K562 treated with DMSO at 1 percent for 24 hours (cell line): ENCODE measurements around the gene SLC17A1. TPM values are rescaled to one million over a fixed set of nuclear protein-coding genes. Genes with fewer than 3 reads are reported as not detected.

Source experiments
- total RNA-seq: library from RNA; unstranded; fragments of 300-600 nt; gene quantifications from 2 replicates; pipeline ENCODE4 v1.2.3, GENCODE V29; 2022; ENCODE audit warnings: low read depth; ENCODE audit not compliant: insufficient read depth

The SLC17A1 gene
- not detected in 2 replicates for total RNA-seq

GRCh38 chr6:25831532-25832306, at the start of gene SLC17A1:
Gene SLC17A1, minus strand, starts transcription at chr6:25832052. Its CDS starts 1,495 bp downstream, at chr6:25830557.

GRCh38 chr6:25874118-25874517, 42.3 kb upstream of the SLC17A1 start, which contains the start of gene SLC17A3:
Gene SLC17A3, minus strand, starts transcription at chr6:25874243. Its CDS starts 5,856 bp downstream, at chr6:25868387.

GRCh38 chr6:25754535-25754934, 77.3 kb downstream of the SLC17A1 start, which contains the start of gene SLC17A4:
Gene SLC17A4, plus strand, starts transcription at chr6:25754742. Its CDS starts 7,221 bp downstream, at chr6:25761963.

Other genes starting within 250 kb of the SLC17A1 start
- not detected in 2 replicates for gene SCGN, start 179.8 kb downstream of the SLC17A1 start, total RNA-seq
- not detected in 2 replicates for gene SLC17A4, start 77.3 kb downstream of the SLC17A1 start, total RNA-seq
- not detected in 2 replicates for gene SLC17A3, start 42.2 kb upstream of the SLC17A1 start, total RNA-seq
- not detected in 2 replicates for gene SLC17A2, start 98.6 kb upstream of the SLC17A1 start, total RNA-seq
- 6.1 and 7.3 TPM in 2 replicates for gene TRIM38, start 130.8 kb upstream of the SLC17A1 start, total RNA-seq